ENCODE data around the gene CACNB2.

DNA sequence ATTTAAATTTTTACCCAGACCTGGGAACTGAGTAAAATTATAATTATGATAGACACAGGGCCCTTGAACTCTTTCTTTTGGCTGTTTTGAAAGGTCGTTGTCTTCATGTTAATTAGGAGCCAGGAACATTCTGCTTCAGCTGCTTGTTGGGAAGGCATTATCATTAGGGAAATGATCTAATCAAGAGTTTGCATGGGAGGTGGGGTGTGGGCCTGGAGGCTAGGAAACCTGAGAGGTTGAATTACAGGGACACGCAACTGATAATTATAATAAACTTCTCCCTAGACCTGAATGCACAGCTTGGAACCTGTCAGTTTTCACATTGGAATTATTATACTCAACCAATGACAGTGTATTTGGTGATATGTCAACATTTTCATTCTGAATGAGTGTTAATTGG lies 237.7 kb downstream of the CACNB2 start:
- TF ChIP-seq MLLT1 (IDR thresholded peaks at IDR 0.05), result no peak
- TF ChIP-seq CTCF (IDR thresholded peaks at IDR 0.05 in 2 of 3, conservative IDR thresholded peaks at IDR 0.05 in 1 of 3; ENCODE audit: control insufficient read depth in 2 of 3, extremely low read depth in 1 of 3, insufficient read depth in 1 of 3, low read depth in 3 of 3, low read length in 3 of 3), result no peak
- no peak for TF ChIP-seq RAD21 (IDR thresholded peaks at IDR 0.05; ENCODE audit: insufficient read depth, low read depth, low read length)
- TF ChIP-seq CBX3 (IDR thresholded peaks at IDR 0.05; ENCODE audit: borderline replicate concordance, low read depth), result no peak
- no peak for TF ChIP-seq TAF1 (IDR thresholded peaks at IDR 0.05; ENCODE audit: borderline replicate concordance, low read depth, low read length)
- no peak for TF ChIP-seq MAX (IDR thresholded peaks at IDR 0.05; ENCODE audit: low read depth, low read length)
- TF ChIP-seq YBX1 (IDR thresholded peaks at IDR 0.05), result no peak

All from GM12878 (cell line).